ENCODE data around the gene LRRC23.
"Not testable (repeated sequence)": the region's sequence is repeated elsewhere in the genome, so short reads cannot be mapped to it uniquely, and the experiment has no call there.

The LRRC23 gene

GRCh38 chr12:6899837-6900519 is 4.6 kb upstream of the LRRC23 start:
- H3K4me1 ChIP-seq, result peaks cover 0 to 10% (median under 1%) of the 10 kb centered on the region in 4 donors
- no peaks in the 10 kb centered on the region for H3K27me3 ChIP-seq
- intact Hi-C loops (cut with DNase I; ENCODE audit: low total_unique reads), result no loop called here
- no peak overlapping the region for H3K27ac ChIP-seq
- DNase-seq, result peak in 1 of 2 donors; percentile 57
- H3K9me3 ChIP-seq, result no peaks in the 10 kb centered on the region
- no peak overlapping the region for H3K4me3 ChIP-seq
- no peaks in the 10 kb centered on the region for H3K36me3 ChIP-seq
- no peak for TF ChIP-seq CTCF (IDR thresholded peaks at IDR 0.05)

- DNase-seq, result no peak
- Histone ChIP-seq H3K36me3 (peaks cover 0 to 11% (median 7%) of the 10 kb centered on the region in 3 donors), H3K27me3 (no peaks in the 10 kb centered on the region), H3K27ac (no peak overlapping the region), H3K9me3 (no peaks in the 10 kb centered on the region), H3K4me1 (peaks cover 0 to 14% (median 6%) of the 10 kb centered on the region in 4 donors), H3K4me3 (no peak overlapping the region)
- no peak for TF ChIP-seq CTCF (IDR thresholded peaks at IDR 0.05)
- intact Hi-C loops (cut with DNase I; ENCODE audit: low total_unique reads), result no loop called here
Measured at GRCh38 chr12:6902448-6902847, 2.2 kb upstream of the LRRC23 start.

GRCh38 chr12:6903722-6904121 is 900 bp upstream of the LRRC23 start:
- no peak overlapping the region for H3K27ac ChIP-seq
- intact Hi-C loops (cut with DNase I; ENCODE audit: low total_unique reads), result no loop called here

GRCh38 chr12:6905414-6906040 is 905 bp downstream of the LRRC23 start:
- Histone ChIP-seq H3K36me3 (peaks cover 0 to 14% (median 14%) of the 10 kb centered on the region in 3 donors), H3K4me1 (peaks cover 0 to 12% (median 6%) of the 10 kb centered on the region in 4 donors), H3K27me3 (no peaks in the 10 kb centered on the region), H3K9me3 (no peaks in the 10 kb centered on the region), H3K4me3 (peak overlapping the region; percentile 65), H3K27ac (peak overlapping the region; percentile 83 to 87)
- intact Hi-C loops (cut with DNase I; ENCODE audit: low total_unique reads), result no loop called here
- no peak for TF ChIP-seq CTCF (IDR thresholded peaks at IDR 0.05)
- no peak for DNase-seq

More at GRCh38 chr12:6903722-6904121, 900 bp upstream of the LRRC23 start:
- Histone ChIP-seq H3K36me3 (peaks cover 0 to 14% (median 14%) of the 10 kb centered on the region in 3 donors), H3K4me3 (no peak overlapping the region), H3K27me3 (no peaks in the 10 kb centered on the region), H3K4me1 (peaks cover 0 to 14% (median 6%) of the 10 kb centered on the region in 4 donors), H3K9me3 (no peaks in the 10 kb centered on the region)
- no peak for DNase-seq
- TF ChIP-seq CTCF (IDR thresholded peaks at IDR 0.05), result no peak

- not testable (repeated sequence) for H3K27me3 ChIP-seq, DNase-seq, H3K4me3 ChIP-seq
Measured at GRCh38 chr12:6908141-6908540, 3.5 kb downstream of the LRRC23 start.

More at GRCh38 chr12:6908141-6908540, 3.5 kb downstream of the LRRC23 start:
- intact Hi-C loops (cut with DNase I; ENCODE audit: low total_unique reads); H3K27ac ChIP-seq; H3K9me3 ChIP-seq: not testable (repeated sequence)
- Histone ChIP-seq H3K4me1 (peaks cover 0 to 12% (median 6%) of the 10 kb centered on the region in 4 donors), H3K36me3 (peaks cover 0 to 14% (median 14%) of the 10 kb centered on the region in 3 donors)

Data from tibial artery (tissue), 4 donors.